ENCODE data around the gene KCTD12.

The KCTD12 gene

DNA sequence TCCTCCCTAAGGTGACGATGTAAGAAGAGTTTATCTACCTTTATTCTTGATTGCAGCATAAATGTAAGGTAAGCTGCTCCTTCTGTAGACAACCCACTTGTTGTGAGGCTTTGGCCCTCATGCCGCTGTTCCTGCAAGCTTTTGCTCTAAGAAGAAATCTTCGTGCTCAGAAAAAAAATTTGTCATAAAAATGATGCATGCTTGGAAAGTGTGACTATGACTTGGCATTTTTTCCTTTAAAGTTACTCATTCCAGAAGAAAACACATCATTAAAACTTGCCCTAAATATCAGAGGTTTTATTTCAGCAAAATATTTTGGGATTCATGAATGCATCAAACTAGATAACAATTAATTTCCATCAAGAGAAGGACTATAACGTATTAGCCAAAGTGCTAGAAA lies 39.8 kb downstream of the KCTD12 start:
- no peaks in the 10 kb centered on the region for H3K27me3 ChIP-seq (ENCODE audit: control insufficient read depth in 1 of 2, insufficient read depth in 2 of 2, low read length in 2 of 2)
- H3K36me3 ChIP-seq (ENCODE audit: control insufficient read depth in 1 of 2, insufficient read depth in 2 of 2, low read length in 2 of 2): no peaks in the 10 kb centered on the region
- no peaks in the 10 kb centered on the region for H3K9me3 ChIP-seq (ENCODE audit: control insufficient read depth in 1 of 2, low read length in 2 of 2)
- no peaks in the 10 kb centered on the region for H3K4me1 ChIP-seq (ENCODE audit: control insufficient read depth in 1 of 2, insufficient read depth in 2 of 2, low read length in 2 of 2)
- no peak overlapping the region for H3K9ac ChIP-seq (ENCODE audit: low read depth in 1 of 2, low read length in 2 of 2)
- H3K4me3 ChIP-seq (ENCODE audit: low read depth in 1 of 2, low read length in 2 of 2): no peak overlapping the region
- H3K27ac ChIP-seq (ENCODE audit: low read depth, low read length): no peak overlapping the region

GRCh38 chr13:76845865-76846264 lies 40.3 kb downstream of the KCTD12 start:
- H3K9me3 ChIP-seq (ENCODE audit: control insufficient read depth in 1 of 2, low read length in 2 of 2): no peaks in the 10 kb centered on the region
- no peak overlapping the region for H3K4me3 ChIP-seq (ENCODE audit: low read depth in 1 of 2, low read length in 2 of 2)
- H3K27me3 ChIP-seq (ENCODE audit: control insufficient read depth in 1 of 2, insufficient read depth in 2 of 2, low read length in 2 of 2): no peaks in the 10 kb centered on the region
- no peaks in the 10 kb centered on the region for H3K36me3 ChIP-seq (ENCODE audit: control insufficient read depth in 1 of 2, insufficient read depth in 2 of 2, low read length in 2 of 2)
- no peak overlapping the region for H3K9ac ChIP-seq (ENCODE audit: low read depth in 1 of 2, low read length in 2 of 2)
- no peaks in the 10 kb centered on the region for H3K4me1 ChIP-seq (ENCODE audit: control insufficient read depth in 1 of 2, insufficient read depth in 2 of 2, low read length in 2 of 2)
- no peak overlapping the region for H3K27ac ChIP-seq (ENCODE audit: low read depth, low read length)

DNA sequence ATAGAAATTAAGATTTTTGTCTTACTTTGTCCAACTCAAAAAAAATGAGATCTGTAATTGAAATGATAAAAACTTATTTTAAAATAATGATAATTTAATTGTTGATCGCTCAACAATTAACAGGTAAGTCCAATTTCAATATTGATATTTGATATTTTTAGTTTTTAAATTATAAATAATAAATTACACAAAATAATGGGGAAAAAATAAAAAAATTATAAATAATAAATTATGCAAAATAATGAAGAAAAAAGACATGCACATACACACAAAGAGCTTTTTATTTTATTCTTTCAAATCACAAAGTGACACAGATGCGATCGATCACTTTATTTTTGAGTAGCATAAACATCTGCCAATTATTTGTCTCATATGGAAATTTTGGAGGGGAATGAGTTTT lies 40.8 kb downstream of the KCTD12 start:
- no peak overlapping the region for H3K27ac ChIP-seq (ENCODE audit: low read depth, low read length)
- no peaks in the 10 kb centered on the region for H3K27me3 ChIP-seq (ENCODE audit: control insufficient read depth in 1 of 2, insufficient read depth in 2 of 2, low read length in 2 of 2)
- no peak overlapping the region for H3K4me3 ChIP-seq (ENCODE audit: low read depth in 1 of 2, low read length in 2 of 2)
- H3K4me1 ChIP-seq (ENCODE audit: control insufficient read depth in 1 of 2, insufficient read depth in 2 of 2, low read length in 2 of 2): no peaks in the 10 kb centered on the region
- H3K9me3 ChIP-seq (ENCODE audit: control insufficient read depth in 1 of 2, low read length in 2 of 2): no peaks in the 10 kb centered on the region
- H3K36me3 ChIP-seq (ENCODE audit: control insufficient read depth in 1 of 2, insufficient read depth in 2 of 2, low read length in 2 of 2): no peaks in the 10 kb centered on the region
- H3K9ac ChIP-seq (ENCODE audit: low read depth in 1 of 2, low read length in 2 of 2): no peak overlapping the region

DNA sequence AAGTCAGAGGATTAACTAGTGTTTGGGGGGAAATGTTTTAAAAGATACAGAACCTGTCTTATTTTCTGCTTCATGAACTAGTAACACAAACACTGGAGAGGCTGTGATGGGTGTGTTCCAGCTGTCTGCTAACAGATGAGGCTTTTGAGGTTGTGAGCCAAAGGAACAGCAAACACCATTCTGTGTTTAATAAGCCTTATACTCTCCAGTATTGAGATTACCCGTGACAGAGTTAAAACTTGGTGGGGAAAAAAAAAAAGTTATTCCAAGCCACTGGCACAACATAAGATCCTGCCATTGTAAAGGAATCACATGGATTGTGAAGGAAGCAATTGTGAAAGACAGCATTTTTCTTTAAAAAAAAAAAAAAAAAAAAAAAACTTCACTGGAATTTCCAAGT lies 48.4 kb downstream of the KCTD12 start:
- H3K27ac ChIP-seq (ENCODE audit: low read depth, low read length): no peak overlapping the region
- H3K36me3 ChIP-seq (ENCODE audit: control insufficient read depth in 1 of 2, insufficient read depth in 2 of 2, low read length in 2 of 2): no peaks in the 10 kb centered on the region
- H3K4me1 ChIP-seq (ENCODE audit: control insufficient read depth in 1 of 2, insufficient read depth in 2 of 2, low read length in 2 of 2): peaks cover 0 to 5% of the 10 kb centered on the region in 2 donors
- no peaks in the 10 kb centered on the region for H3K9me3 ChIP-seq (ENCODE audit: control insufficient read depth in 1 of 2, low read length in 2 of 2)
- no peak overlapping the region for H3K4me3 ChIP-seq (ENCODE audit: low read depth in 1 of 2, low read length in 2 of 2)
- H3K9ac ChIP-seq (ENCODE audit: low read depth in 1 of 2, low read length in 2 of 2): no peak overlapping the region
- H3K27me3 ChIP-seq (ENCODE audit: control insufficient read depth in 1 of 2, insufficient read depth in 2 of 2, low read length in 2 of 2): no peaks in the 10 kb centered on the region

DNA sequence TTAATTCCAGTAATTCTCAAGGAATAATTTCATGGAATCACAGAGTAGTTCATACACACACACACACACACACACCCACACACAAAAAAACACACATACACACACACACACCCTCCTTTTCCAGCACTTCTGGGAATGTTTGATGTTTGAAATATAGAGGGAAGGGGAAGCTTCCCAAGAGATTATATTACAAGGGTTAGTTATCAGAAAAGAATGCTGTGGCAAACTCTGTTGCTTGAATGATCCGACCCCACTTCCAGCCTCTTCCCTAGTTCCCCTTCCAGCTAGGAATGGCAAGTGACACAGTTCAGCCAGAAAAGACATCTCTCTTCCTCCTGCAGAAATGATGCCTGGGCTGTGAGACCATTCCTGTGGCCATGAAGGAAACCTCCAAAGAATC lies 49.9 kb downstream of the KCTD12 start:
- Histone ChIP-seq H3K27ac (ENCODE audit: low read depth, low read length) (no peak overlapping the region), H3K9ac (ENCODE audit: low read depth in 1 of 2, low read length in 2 of 2) (no peak overlapping the region)

DNA sequence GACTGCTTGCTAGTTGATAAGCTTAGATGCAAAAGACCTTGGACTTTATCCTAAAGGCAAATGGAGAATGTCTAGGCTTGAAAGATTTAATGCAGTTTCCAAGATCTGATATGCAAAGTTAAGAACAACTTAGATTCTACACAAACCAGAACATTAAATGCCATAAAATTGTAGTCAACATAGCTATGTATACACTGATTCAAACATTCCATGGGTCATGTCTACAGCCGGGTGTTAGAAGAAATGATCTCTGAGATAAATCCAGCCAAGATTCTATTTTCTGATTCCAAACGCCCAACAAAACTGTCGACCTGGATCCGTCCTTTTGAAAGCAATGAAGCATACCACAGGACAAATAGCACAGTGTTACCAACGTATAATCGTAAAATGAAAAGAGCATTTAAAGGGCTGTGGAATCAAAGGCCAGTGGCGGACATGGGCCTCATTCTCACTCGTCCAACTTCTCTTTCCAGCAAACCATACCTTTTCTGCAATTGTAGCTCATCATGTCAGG lies 52.7 kb downstream of the KCTD12 start:
- Histone ChIP-seq H3K4me1 (ENCODE audit: control insufficient read depth in 1 of 2, insufficient read depth in 2 of 2, low read length in 2 of 2) (peaks cover 0 to 26% of the 10 kb centered on the region in 2 donors), H3K9me3 (ENCODE audit: control insufficient read depth in 1 of 2, low read length in 2 of 2) (no peaks in the 10 kb centered on the region), H3K27ac (ENCODE audit: low read depth, low read length) (no peak overlapping the region), H3K9ac (ENCODE audit: low read depth in 1 of 2, low read length in 2 of 2) (no peak overlapping the region), H3K36me3 (ENCODE audit: control insufficient read depth in 1 of 2, insufficient read depth in 2 of 2, low read length in 2 of 2) (no peaks in the 10 kb centered on the region), H3K27me3 (ENCODE audit: control insufficient read depth in 1 of 2, insufficient read depth in 2 of 2, low read length in 2 of 2) (no peaks in the 10 kb centered on the region), H3K4me3 (ENCODE audit: low read depth in 1 of 2, low read length in 2 of 2) (no peak overlapping the region)

More for the DNA sequence above, 49.9 kb downstream of the KCTD12 start:
- peaks cover 0 to 14% of the 10 kb centered on the region in 2 donors for H3K4me1 ChIP-seq (ENCODE audit: control insufficient read depth in 1 of 2, insufficient read depth in 2 of 2, low read length in 2 of 2)
- no peaks in the 10 kb centered on the region for H3K9me3 ChIP-seq (ENCODE audit: control insufficient read depth in 1 of 2, low read length in 2 of 2)
- H3K4me3 ChIP-seq (ENCODE audit: low read depth in 1 of 2, low read length in 2 of 2): no peak overlapping the region
- no peaks in the 10 kb centered on the region for H3K36me3 ChIP-seq (ENCODE audit: control insufficient read depth in 1 of 2, insufficient read depth in 2 of 2, low read length in 2 of 2)
- H3K27me3 ChIP-seq (ENCODE audit: control insufficient read depth in 1 of 2, insufficient read depth in 2 of 2, low read length in 2 of 2): no peaks in the 10 kb centered on the region

DNA sequence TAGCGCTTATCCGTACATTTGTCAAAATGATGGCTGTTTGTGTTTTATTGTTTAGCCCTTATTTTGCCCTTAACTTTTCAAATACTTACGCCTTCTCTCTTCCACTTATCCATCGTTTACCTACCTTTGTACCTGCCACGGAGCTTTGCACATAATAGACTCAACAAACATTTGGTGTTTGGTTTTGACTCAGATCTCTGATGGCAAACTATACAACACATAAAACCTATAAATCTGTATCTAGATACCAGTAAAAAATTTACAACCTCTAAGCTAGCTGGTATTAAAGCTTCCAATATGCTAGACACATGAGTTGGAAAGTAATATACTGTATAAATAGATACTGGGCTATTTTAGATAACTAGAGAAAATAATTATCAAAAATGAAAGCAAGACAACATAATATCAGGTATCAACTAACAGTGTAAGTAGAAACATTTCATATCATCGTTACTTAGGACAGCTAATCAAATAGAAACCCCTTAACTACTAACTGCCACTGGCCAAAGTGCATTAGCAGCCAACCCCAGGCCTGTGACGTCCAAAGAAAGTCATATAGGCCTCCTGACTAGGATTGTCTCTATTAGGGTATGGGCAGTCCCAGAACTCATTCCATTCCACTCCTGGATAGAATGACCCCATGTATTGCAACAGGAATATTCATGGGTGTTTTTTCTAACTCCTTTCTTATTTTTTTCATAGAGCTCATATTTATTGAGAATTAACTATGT lies 53.8 kb downstream of the KCTD12 start:
- Histone ChIP-seq H3K27me3 (ENCODE audit: control insufficient read depth in 1 of 2, insufficient read depth in 2 of 2, low read length in 2 of 2) (no peaks in the 10 kb centered on the region), H3K4me1 (ENCODE audit: control insufficient read depth in 1 of 2, insufficient read depth in 2 of 2, low read length in 2 of 2) (peaks cover 0 to 26% of the 10 kb centered on the region in 2 donors), H3K36me3 (ENCODE audit: control insufficient read depth in 1 of 2, insufficient read depth in 2 of 2, low read length in 2 of 2) (no peaks in the 10 kb centered on the region), H3K4me3 (ENCODE audit: low read depth in 1 of 2, low read length in 2 of 2) (no peak overlapping the region), H3K9ac (ENCODE audit: low read depth in 1 of 2, low read length in 2 of 2) (no peak overlapping the region), H3K9me3 (ENCODE audit: control insufficient read depth in 1 of 2, low read length in 2 of 2) (no peaks in the 10 kb centered on the region), H3K27ac (ENCODE audit: low read depth, low read length) (no peak overlapping the region)

DNA sequence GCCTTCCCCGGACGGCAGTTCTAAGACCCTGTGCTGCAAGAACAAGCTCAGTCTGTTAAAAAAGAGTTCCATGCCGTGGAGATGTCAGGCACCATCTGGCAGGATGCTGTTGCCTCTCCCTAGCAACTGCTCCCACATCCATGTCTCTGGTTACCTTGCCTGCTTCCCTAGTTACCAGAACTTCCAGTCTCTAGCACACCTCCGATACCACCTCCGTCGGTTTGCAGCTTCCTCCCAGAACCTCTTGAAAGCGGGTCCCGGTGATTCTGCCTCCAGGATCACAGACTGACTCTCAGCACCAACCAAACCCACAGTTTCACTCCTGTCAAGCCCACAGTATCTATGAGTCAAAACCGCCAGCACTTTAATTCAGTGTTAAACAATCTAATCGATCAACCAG lies 55.4 kb downstream of the KCTD12 start:
- Histone ChIP-seq H3K27ac (ENCODE audit: low read depth, low read length) (no peak overlapping the region), H3K36me3 (ENCODE audit: control insufficient read depth in 1 of 2, insufficient read depth in 2 of 2, low read length in 2 of 2) (no peaks in the 10 kb centered on the region), H3K27me3 (ENCODE audit: control insufficient read depth in 1 of 2, insufficient read depth in 2 of 2, low read length in 2 of 2) (no peaks in the 10 kb centered on the region), H3K9ac (ENCODE audit: low read depth in 1 of 2, low read length in 2 of 2) (no peak overlapping the region), H3K4me3 (ENCODE audit: low read depth in 1 of 2, low read length in 2 of 2) (no peak overlapping the region), H3K4me1 (ENCODE audit: control insufficient read depth in 1 of 2, insufficient read depth in 2 of 2, low read length in 2 of 2) (peaks cover 0 to 26% of the 10 kb centered on the region in 2 donors), H3K9me3 (ENCODE audit: control insufficient read depth in 1 of 2, low read length in 2 of 2) (no peaks in the 10 kb centered on the region)

Measured in duodenal mucosa (tissue), 2 donors.